ENCODE measurements around the gene B4GALNT1.
"Not testable (repeated sequence)": the region's sequence is repeated elsewhere in the genome, so short reads cannot be mapped to it uniquely, and the experiment has no call there.

B4GALNT1 gene

DNA sequence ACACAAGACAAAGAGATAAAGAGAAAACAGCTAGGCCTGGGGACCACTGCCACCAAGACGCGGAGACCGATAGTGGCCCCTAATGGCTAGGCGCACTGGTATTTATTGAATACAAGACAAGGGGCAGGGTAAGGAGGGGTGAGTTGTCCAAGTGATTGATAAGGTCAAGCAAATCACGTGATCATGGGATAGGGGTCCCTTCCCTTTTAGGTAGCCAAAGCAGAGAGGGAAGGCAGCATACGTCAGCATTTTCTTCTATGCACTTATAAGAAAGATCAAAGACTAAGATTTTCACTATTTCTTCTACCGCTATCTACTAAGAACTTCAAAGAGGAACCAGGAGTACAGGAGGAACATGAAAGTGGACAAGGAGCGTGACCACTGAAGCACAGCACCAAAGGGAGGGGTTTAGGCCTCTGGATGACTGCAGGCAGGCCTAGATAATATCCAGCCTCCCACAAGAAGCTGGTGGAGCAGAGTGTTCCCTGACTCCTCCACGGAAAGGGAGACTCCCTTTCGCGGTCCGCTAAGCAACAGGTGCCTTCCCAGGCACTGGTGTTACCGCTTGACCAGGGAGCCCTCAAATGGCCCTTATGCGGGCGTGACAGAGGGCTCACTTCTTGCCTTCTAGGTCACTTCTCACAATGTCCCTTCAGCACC is 43.9 kb downstream of the B4GALNT1 start:
- H3K9me3 ChIP-seq (ENCODE audit: control insufficient read depth in 1 of 2, low read length in 2 of 2); H3K4me3 ChIP-seq (ENCODE audit: low read depth in 1 of 2, low read length in 2 of 2); H3K27me3 ChIP-seq (ENCODE audit: low read depth, low read length); H3K27ac ChIP-seq (ENCODE audit: low read length); H3K36me3 ChIP-seq (ENCODE audit: control insufficient read depth in 1 of 2, insufficient read depth in 2 of 2, low read length in 2 of 2): not testable (repeated sequence)
- peaks cover 9 to 18% of the 10 kb centered on the region in 2 donors for H3K4me1 ChIP-seq (ENCODE audit: control insufficient read depth in 1 of 2, insufficient read depth in 2 of 2, low read length in 2 of 2)

DNA sequence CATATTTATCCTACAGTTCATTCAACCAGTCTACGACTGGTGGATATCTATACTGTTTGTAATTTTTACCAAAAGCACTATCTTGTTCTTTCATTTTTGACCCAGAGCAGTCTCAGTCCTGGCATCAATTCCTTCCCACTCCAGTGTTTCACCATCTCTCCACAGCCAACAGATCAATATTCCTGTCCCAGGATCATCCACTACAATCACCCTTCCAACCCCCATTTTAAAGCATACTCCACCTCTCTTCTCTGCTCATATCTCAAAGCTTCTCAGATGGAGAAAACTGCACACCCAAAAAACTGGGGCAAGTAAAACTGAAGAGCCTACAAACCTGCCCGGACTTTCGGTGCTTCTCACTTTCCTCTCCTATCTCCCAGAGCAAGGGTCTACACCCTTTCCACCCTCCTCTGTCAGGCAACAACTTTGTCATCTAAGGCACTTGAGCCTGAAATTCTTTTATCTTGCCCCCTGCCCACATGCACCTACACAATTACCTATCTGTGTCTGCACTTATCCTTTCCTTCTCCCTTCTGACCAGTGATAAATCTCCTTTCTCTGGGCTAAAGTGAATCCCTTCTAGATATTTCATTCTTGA is 46.1 kb downstream of the B4GALNT1 start:
- Histone ChIP-seq H3K4me1 (ENCODE audit: control insufficient read depth in 1 of 2, insufficient read depth in 2 of 2, low read length in 2 of 2) (peaks cover 3 to 8% of the 10 kb centered on the region in 2 donors), H3K27me3 (ENCODE audit: low read depth, low read length) (no peaks in the 10 kb centered on the region), H3K27ac (ENCODE audit: low read length) (no peak overlapping the region), H3K4me3 (ENCODE audit: low read depth in 1 of 2, low read length in 2 of 2) (no peak overlapping the region), H3K9me3 (ENCODE audit: control insufficient read depth in 1 of 2, low read length in 2 of 2) (no peaks in the 10 kb centered on the region), H3K36me3 (ENCODE audit: control insufficient read depth in 1 of 2, insufficient read depth in 2 of 2, low read length in 2 of 2) (no peaks in the 10 kb centered on the region)

DNA sequence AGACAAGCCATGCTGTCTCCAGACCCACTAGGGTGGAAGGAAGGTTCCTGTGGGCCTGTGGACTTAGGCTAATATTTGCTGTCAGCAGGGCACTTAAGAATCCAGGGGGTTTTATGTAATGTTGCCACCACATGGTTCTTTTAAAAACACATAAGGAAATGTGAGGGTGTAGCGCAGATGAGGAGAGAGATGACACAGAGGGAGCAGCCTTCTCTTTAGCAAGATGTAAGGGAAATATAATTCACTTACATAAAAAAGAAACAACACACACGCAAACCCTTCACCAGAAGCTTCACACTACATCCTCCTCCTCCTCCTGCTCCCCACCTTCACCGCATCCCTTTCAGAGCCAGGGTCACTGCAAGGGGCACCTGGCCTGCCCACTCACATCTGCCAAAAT is 46.9 kb downstream of the B4GALNT1 start:
- H3K36me3 ChIP-seq (ENCODE audit: control insufficient read depth in 1 of 2, insufficient read depth in 2 of 2, low read length in 2 of 2), result peaks cover 0 to under 1% of the 10 kb centered on the region in 2 donors
- H3K27ac ChIP-seq (ENCODE audit: low read length), result no peak overlapping the region
- no peaks in the 10 kb centered on the region for H3K27me3 ChIP-seq (ENCODE audit: low read depth, low read length)
- peaks cover 0 to 6% of the 10 kb centered on the region in 2 donors for H3K4me1 ChIP-seq (ENCODE audit: control insufficient read depth in 1 of 2, insufficient read depth in 2 of 2, low read length in 2 of 2)
- no peak overlapping the region for H3K4me3 ChIP-seq (ENCODE audit: low read depth in 1 of 2, low read length in 2 of 2)
- no peaks in the 10 kb centered on the region for H3K9me3 ChIP-seq (ENCODE audit: control insufficient read depth in 1 of 2, low read length in 2 of 2)

DNA sequence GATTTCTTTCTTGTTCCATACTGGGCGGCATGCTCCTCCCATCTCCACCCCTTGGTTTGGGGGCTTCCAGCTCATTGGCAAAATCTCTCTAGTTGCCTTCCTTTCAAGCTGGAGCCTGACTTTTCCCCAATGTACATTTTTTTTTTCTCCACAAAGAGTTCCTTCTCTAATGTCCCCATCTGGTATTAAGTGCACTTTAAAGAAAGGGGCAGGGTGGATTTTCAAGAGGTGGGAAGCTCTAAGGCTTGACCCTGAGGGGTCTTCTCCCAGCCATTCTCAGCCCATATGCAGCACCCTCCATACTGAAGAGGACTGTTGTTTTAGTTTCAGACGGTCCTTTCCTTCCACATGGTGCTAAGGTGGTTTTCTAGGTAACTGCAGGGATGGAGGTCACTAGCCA is 47.8 kb downstream of the B4GALNT1 start:
- H3K4me3 ChIP-seq (ENCODE audit: low read depth in 1 of 2, low read length in 2 of 2), result no peak overlapping the region
- H3K27ac ChIP-seq (ENCODE audit: low read length), result no peak overlapping the region
- H3K4me1 ChIP-seq (ENCODE audit: control insufficient read depth in 1 of 2, insufficient read depth in 2 of 2, low read length in 2 of 2), result no peaks in the 10 kb centered on the region
- H3K9me3 ChIP-seq (ENCODE audit: control insufficient read depth in 1 of 2, low read length in 2 of 2), result no peaks in the 10 kb centered on the region
- H3K36me3 ChIP-seq (ENCODE audit: control insufficient read depth in 1 of 2, insufficient read depth in 2 of 2, low read length in 2 of 2), result peaks cover 0 to 4% of the 10 kb centered on the region in 2 donors
- H3K27me3 ChIP-seq (ENCODE audit: low read depth, low read length), result no peaks in the 10 kb centered on the region

DNA sequence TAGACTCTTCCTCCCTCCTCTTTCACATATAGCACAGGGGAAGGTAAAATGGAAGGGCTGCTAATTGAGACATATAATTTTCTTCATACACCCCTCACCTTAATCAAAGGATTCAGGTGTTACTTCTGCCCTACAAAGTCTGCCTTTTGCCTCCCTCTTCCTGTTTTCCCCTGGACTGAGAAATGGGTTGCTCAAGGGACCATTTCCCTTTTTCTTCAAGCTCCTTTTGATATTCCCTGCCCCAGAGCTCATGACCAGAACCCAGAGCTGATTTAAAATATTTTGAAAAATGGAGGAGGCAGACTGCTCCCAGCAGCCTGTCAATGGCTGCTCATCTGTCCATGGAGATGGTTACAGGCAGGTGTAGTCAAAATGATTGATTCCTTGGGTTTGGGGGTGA is 48.3 kb downstream of the B4GALNT1 start:
- Histone ChIP-seq H3K36me3 (ENCODE audit: control insufficient read depth in 1 of 2, insufficient read depth in 2 of 2, low read length in 2 of 2) (peaks cover 0 to 4% of the 10 kb centered on the region in 2 donors), H3K27me3 (ENCODE audit: low read depth, low read length) (no peaks in the 10 kb centered on the region), H3K27ac (ENCODE audit: low read length) (no peak overlapping the region), H3K4me3 (ENCODE audit: low read depth in 1 of 2, low read length in 2 of 2) (no peak overlapping the region), H3K9me3 (ENCODE audit: control insufficient read depth in 1 of 2, low read length in 2 of 2) (no peaks in the 10 kb centered on the region), H3K4me1 (ENCODE audit: control insufficient read depth in 1 of 2, insufficient read depth in 2 of 2, low read length in 2 of 2) (no peaks in the 10 kb centered on the region)

DNA sequence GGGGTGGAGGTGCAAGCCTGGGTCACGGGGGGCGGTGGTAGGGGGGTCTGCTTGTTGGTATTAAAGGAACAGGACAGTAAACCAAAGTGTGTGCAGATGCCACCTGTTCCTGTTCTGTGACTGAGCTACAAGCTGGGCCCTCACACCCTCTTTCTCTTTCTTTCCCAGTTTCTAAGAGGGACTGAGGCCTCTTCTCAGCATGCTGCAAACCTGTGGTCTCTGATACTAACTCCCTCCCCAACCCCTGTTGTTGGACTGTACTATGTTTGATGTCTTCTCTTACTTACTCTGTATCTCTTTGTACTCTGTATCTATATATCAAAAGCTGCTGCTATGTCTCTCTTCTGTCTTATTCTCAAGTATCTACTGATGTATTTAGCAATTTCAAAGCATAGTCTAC is 49.0 kb downstream of the B4GALNT1 start:
- H3K4me1 ChIP-seq (ENCODE audit: control insufficient read depth in 1 of 2, insufficient read depth in 2 of 2, low read length in 2 of 2), result no peaks in the 10 kb centered on the region
- H3K27me3 ChIP-seq (ENCODE audit: low read depth, low read length), result no peaks in the 10 kb centered on the region
- peaks cover 0 to 4% of the 10 kb centered on the region in 2 donors for H3K36me3 ChIP-seq (ENCODE audit: control insufficient read depth in 1 of 2, insufficient read depth in 2 of 2, low read length in 2 of 2)
- H3K4me3 ChIP-seq (ENCODE audit: low read depth in 1 of 2, low read length in 2 of 2), result no peak overlapping the region
- H3K9me3 ChIP-seq (ENCODE audit: control insufficient read depth in 1 of 2, low read length in 2 of 2), result no peaks in the 10 kb centered on the region
- no peak overlapping the region for H3K27ac ChIP-seq (ENCODE audit: low read length)

DNA sequence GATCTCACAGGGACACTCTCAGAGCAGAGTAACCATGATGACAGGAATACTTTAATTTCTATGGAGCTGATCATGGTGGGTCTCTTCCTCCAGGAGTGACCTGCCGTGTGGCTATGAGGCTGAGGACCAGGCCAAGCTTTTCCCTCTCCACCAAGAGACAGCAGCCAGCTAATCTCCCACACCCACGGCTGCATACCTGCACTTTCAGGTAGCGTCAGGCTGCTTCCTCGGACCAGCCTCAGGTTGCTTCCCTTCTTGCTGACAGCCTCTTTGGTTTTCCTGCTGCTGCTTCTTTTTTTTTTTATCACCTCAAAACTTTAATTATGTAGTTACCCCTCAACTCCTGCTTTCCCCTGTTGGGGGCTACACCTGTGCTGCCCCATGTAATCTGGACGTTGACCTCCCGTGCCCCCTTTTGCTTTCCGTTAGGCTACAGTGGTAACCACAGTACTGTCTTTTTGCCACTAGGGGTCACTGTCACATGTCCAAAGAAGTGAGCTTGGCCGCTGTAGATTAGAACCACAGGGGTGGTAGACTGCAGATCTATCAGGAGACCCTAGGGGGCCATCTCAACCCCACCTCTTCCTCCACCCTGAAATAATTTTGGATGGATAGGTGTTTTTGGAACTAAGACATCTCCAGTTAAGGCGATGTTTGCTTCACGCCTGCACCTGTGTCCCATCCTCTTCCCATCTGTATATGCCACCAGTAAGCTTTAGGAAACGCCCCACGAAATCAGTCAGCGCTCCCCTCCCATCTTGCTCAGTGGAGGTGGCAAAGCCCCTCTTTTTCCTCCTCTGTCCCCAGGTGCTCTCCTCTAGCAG is 49.8 kb downstream of the B4GALNT1 start:
- Histone ChIP-seq H3K27me3 (ENCODE audit: low read depth, low read length) (no peaks in the 10 kb centered on the region), H3K9me3 (ENCODE audit: control insufficient read depth in 1 of 2, low read length in 2 of 2) (no peaks in the 10 kb centered on the region), H3K36me3 (ENCODE audit: control insufficient read depth in 1 of 2, insufficient read depth in 2 of 2, low read length in 2 of 2) (peaks cover 0 to 4% of the 10 kb centered on the region in 2 donors), H3K4me3 (ENCODE audit: low read depth in 1 of 2, low read length in 2 of 2) (no peak overlapping the region), H3K27ac (ENCODE audit: low read length) (no peak overlapping the region), H3K4me1 (ENCODE audit: control insufficient read depth in 1 of 2, insufficient read depth in 2 of 2, low read length in 2 of 2) (no peaks in the 10 kb centered on the region)

DNA sequence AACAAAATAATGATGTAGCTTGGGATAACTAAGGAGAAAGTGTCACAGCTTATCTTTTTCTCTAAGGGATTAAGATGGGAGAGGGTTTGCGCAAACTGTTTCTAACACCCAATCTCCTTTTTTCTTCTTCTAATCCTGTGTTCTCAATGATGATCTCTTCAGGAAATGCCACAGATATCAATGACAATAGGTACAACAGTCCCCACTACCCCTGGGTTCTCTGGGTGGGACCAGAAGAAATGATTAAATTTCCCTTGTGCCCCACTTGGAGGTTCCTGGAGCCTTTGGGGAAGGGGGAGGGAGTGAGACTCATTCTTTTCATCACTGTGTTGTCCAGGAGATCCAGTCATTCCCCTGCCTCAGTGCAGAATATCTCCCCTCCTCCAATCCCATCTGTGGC is 50.6 kb downstream of the B4GALNT1 start:
- H3K9me3 ChIP-seq (ENCODE audit: control insufficient read depth in 1 of 2, low read length in 2 of 2), result no peaks in the 10 kb centered on the region
- no peaks in the 10 kb centered on the region for H3K4me1 ChIP-seq (ENCODE audit: control insufficient read depth in 1 of 2, insufficient read depth in 2 of 2, low read length in 2 of 2)
- no peak overlapping the region for H3K4me3 ChIP-seq (ENCODE audit: low read depth in 1 of 2, low read length in 2 of 2)
- no peaks in the 10 kb centered on the region for H3K27me3 ChIP-seq (ENCODE audit: low read depth, low read length)
- no peak overlapping the region for H3K27ac ChIP-seq (ENCODE audit: low read length)
- peaks cover 0 to 4% of the 10 kb centered on the region in 2 donors for H3K36me3 ChIP-seq (ENCODE audit: control insufficient read depth in 1 of 2, insufficient read depth in 2 of 2, low read length in 2 of 2)

DNA sequence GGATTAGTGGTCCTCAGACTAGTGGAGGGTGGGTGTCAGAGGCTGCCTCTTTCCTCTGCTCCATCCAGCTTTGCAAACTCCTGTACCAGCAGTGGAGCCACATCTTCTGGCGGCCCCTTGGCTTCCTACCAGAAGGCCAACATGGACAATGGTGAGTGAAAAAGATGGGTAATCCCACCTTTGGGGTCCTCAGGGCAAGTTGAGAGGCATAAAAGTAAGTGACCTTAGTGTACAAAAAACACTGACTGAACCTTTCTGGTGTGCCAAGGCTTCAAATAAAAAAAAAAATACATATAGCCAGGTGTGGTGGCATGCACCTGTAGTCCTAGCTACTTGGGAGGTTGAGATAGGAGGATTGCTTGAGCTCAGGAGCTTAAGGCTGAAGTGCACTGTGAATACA is 51.2 kb downstream of the B4GALNT1 start:
- H3K27me3 ChIP-seq (ENCODE audit: low read depth, low read length), result no peaks in the 10 kb centered on the region
- no peak overlapping the region for H3K4me3 ChIP-seq (ENCODE audit: low read depth in 1 of 2, low read length in 2 of 2)
- H3K4me1 ChIP-seq (ENCODE audit: control insufficient read depth in 1 of 2, insufficient read depth in 2 of 2, low read length in 2 of 2), result no peaks in the 10 kb centered on the region
- no peaks in the 10 kb centered on the region for H3K9me3 ChIP-seq (ENCODE audit: control insufficient read depth in 1 of 2, low read length in 2 of 2)
- H3K27ac ChIP-seq (ENCODE audit: low read length), result no peak overlapping the region
- H3K36me3 ChIP-seq (ENCODE audit: control insufficient read depth in 1 of 2, insufficient read depth in 2 of 2, low read length in 2 of 2), result peaks cover 0 to 6% of the 10 kb centered on the region in 2 donors

DNA sequence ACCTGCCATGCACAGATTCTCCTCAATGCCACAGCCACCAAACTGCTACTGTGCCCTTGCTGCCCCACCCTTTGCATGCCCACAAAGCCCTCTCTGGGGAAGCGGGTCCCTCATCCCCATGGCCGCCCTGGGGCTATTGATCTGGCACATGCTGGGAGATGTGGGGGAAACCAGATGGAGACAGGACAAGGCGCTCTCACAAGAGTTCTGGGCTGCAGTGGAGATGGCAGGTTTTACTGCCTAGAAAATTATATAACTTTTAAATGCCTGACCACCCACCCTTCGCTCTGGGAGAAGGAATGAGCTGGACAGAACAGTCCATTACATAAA is 52.6 kb downstream of the B4GALNT1 start:
- Histone ChIP-seq H3K9me3 (ENCODE audit: control insufficient read depth in 1 of 2, low read length in 2 of 2) (no peaks in the 10 kb centered on the region), H3K27me3 (ENCODE audit: low read depth, low read length) (no peaks in the 10 kb centered on the region), H3K4me3 (ENCODE audit: low read depth in 1 of 2, low read length in 2 of 2) (no peak overlapping the region), H3K36me3 (ENCODE audit: control insufficient read depth in 1 of 2, insufficient read depth in 2 of 2, low read length in 2 of 2) (peaks cover 0 to 16% of the 10 kb centered on the region in 2 donors), H3K4me1 (ENCODE audit: control insufficient read depth in 1 of 2, insufficient read depth in 2 of 2, low read length in 2 of 2) (no peaks in the 10 kb centered on the region), H3K27ac (ENCODE audit: low read length) (no peak overlapping the region)

DNA sequence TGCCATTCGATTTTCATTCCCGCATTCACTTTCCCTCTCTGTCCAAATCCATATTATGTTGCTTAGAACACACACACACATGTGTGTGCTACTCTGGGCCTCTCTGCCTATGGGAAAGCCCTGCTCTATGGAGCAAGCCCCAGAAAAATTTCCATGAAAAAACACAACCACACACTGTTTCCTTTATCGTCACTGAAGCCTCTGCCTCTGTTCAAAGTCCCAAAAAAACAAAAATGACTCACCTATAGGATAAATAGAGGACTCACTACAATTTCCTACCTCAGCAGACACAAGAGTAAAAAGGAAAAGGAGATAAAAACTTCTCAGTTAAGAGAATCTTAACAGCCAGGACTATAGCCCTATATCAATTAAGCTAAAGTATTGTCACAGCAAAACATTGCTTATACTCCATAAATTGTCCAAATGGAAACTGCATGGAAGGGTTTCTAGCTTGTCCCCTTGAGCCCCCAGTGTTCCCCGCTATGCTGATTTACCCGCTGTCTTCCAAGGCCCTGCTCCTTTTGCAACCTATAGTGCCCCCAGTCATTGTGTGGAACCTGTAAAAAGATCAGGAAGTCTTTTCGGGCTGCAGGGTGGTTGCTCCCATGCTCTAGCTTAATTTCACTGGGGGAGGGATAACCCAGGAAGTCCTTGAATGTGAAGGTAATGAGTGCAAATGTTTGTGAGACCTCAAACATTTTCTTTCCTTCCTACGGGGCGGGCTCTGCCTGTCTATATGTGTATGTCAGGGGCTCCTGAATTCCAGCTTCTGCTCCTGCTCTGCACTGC is 53.1 kb downstream of the B4GALNT1 start:
- Histone ChIP-seq H3K4me1 (ENCODE audit: control insufficient read depth in 1 of 2, insufficient read depth in 2 of 2, low read length in 2 of 2) (no peaks in the 10 kb centered on the region), H3K27me3 (ENCODE audit: low read depth, low read length) (no peaks in the 10 kb centered on the region), H3K4me3 (ENCODE audit: low read depth in 1 of 2, low read length in 2 of 2) (no peak overlapping the region), H3K27ac (ENCODE audit: low read length) (no peak overlapping the region), H3K9me3 (ENCODE audit: control insufficient read depth in 1 of 2, low read length in 2 of 2) (no peaks in the 10 kb centered on the region), H3K36me3 (ENCODE audit: control insufficient read depth in 1 of 2, insufficient read depth in 2 of 2, low read length in 2 of 2) (peaks cover 0 to 16% of the 10 kb centered on the region in 2 donors)

Data from muscle layer of duodenum (tissue), 2 donors.